Activated CD4-positive, alpha-beta T cell treated with anti-CD3 and anti-CD28 coated beads, Interleukin-2, Interleukin-4, amounts not matched to agents 100 ng/mL and 50 ng/mL, durations not matched to agents 16 hours and 8 hours (primary cell): Measurements from ENCODE around the gene C1orf141.
A peak's percentile ranks its signal among the peaks of the same experiment; 100 is the strongest.
"Not testable (repeated sequence)": the region's sequence is repeated elsewhere in the genome, so short reads cannot be mapped to it uniquely, and the experiment has no call there.

Experiments
- DNase-seq: peaks from one replicate; pipeline ENCODE4 v3.0.0-alpha.2; 2020; ENCODE audit warnings: low spot score

C1orf141 gene

GRCh38 chr1:67134695-67135094 lies at the start of gene C1orf141:
Gene C1orf141, minus strand, starts transcription at chr1:67134970. Its CDS starts 7,730 bp downstream, at chr1:67127240.
- DNase-seq, result no peak

DNA sequence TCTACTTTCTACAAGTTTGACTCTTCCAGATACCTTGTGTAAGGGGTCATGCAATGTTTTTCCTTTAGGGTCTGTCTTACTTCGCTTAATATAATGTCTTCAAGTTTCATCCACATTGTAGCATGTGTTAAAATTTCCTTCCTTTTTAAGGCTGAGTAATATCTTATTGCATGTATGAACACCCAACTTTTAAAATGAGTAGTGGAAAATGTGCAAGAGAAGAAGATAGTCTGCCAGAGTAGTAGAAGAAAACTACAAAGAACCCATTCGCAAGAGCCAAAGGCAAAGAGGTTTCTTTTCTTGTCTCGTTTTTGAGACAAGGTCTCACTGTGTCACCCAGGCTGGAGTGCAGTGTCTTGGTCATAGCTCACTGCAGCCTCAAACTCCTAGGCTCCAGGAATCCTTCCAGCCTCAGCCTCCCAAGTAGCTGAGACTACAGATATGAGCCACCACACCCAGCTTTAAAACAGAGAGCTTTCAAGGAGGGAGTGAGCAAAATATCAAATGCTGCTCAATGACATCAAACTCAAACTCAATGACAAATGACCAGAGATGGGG lies 40.8 kb upstream of the C1orf141 start:
- DNase-seq, result peak; percentile 64

- DNase-seq, result peak; percentile 79
These were observed 40.0 kb upstream of the C1orf141 start for GRCh38 chr1:67174716-67175284.

DNA sequence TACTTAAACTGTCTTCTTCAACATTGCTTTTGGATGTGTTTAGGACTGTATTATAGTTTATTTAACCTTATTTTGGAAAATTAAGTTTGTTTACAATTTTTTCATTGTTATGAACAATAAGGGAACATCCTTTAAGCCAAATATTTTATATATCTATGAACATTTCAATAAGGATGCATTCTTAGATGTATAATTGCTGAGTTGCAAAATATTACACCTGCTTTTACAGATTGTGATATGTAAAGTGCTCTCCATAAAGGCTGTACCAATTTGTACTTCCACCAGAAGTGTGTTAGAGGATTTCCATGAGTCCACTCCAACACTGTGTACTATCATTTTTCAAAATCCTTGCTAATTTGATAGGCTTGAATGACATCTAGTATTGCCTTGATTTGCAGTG lies 39.2 kb upstream of the C1orf141 start:
- DNase-seq, result no peak

- peak; percentile 92 for DNase-seq
These were observed 37.2 kb upstream of the C1orf141 start for GRCh38 chr1:67171978-67172377.

DNA sequence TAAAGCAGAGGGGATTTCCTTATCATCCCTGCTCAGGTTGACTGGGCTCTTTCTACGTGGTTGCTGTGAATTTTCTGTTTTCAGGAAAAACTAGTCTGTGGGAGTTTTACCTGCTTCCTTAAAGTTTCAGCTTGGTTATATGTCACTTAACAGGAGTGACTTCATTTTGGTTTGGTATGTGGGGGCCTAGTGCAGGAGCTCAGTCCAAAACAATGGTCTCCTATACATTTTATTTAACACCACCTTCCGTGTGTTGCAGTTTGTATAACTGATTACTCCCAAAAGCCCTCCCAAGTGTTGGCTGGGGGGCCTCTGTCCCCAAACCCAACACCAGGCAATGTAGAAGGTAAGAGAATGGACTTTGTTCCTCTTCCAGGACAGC lies 36.8 kb upstream of the C1orf141 start:
- no peak for DNase-seq

GRCh38 chr1:67170751-67171573 lies 36.2 kb upstream of the C1orf141 start:
- DNase-seq, result peak; percentile 81

GRCh38 chr1:67169932-67170331 lies 35.2 kb upstream of the C1orf141 start:
- DNase-seq, result no peak

GRCh38 chr1:67169496-67169895 lies 34.7 kb upstream of the C1orf141 start:
- no peak for DNase-seq

DNA sequence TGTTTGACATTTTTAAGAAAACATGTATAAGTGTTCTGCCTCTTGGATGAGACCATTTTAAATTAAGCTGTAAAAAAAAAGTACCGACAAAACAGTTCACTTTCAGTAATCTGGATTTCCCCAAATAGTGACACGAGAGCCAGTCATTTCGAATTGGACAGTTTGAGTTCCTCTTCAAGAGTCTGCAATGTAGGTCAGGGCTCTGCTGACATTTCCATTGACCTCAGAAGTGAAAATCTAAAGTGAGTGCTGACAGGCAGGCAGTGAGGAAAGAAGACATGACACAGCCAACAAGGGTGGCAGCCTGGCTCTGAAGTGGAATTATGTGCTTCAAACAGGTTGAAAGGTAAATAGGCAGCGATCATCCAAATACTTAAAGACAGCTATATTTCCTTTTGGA lies 31.4 kb upstream of the C1orf141 start, which contains the start of gene IL23R:
Gene IL23R (plus strand): TSS at position 259 of the 400 bp plus-strand sequence. CDS start 1,667 bp downstream, outside the sequence.
- peak; percentile 92 for DNase-seq

- peak; percentile 69 for DNase-seq
These were observed 30.8 kb upstream of the C1orf141 start for GRCh38 chr1:67165468-67166041.

- peak; percentile 94 for DNase-seq
These were observed 28.2 kb upstream of the C1orf141 start for GRCh38 chr1:67162954-67163353.

DNA sequence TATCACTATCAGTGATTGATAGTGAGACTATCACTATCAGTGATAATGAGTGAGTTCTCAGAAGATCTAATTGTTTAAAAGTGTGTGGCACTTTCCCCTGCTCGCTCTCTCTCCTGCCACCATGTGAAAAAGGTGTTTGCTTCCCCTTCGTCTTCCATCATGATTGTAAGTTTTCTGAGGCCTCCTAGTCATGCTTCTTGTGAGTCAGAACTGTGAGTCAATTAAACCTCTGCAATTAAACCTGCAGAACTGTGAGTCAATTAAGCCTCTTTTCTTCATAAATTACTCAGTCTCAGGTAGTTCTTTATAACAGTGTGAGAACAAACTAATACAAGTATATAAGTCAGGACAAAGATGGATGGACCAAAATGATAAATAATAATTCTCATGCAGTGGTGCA lies 24.5 kb upstream of the C1orf141 start:
- DNase-seq, result peak; percentile 82

GRCh38 chr1:67158401-67158800 lies 23.6 kb upstream of the C1orf141 start:
- no peak for DNase-seq

DNA sequence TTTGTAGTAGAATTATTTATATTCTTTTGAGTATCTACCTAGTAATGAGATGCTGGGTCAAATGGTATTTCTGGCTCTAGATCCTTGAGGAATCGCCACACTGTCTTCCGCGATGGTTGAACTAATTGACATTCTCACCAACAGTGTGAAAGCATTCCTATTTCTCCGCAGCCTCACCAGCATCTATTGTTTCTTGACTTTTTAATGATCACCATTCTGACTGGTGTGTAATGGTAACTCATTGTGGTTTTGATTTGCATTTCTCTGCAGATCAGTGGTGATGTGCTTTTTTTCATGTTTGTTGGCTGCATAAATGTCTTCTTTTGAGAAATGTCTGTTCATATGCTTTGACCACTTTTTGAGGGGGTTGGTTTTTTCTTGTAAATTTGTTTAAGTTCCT lies 16.2 kb upstream of the C1orf141 start:
- DNase-seq, result no peak

DNA sequence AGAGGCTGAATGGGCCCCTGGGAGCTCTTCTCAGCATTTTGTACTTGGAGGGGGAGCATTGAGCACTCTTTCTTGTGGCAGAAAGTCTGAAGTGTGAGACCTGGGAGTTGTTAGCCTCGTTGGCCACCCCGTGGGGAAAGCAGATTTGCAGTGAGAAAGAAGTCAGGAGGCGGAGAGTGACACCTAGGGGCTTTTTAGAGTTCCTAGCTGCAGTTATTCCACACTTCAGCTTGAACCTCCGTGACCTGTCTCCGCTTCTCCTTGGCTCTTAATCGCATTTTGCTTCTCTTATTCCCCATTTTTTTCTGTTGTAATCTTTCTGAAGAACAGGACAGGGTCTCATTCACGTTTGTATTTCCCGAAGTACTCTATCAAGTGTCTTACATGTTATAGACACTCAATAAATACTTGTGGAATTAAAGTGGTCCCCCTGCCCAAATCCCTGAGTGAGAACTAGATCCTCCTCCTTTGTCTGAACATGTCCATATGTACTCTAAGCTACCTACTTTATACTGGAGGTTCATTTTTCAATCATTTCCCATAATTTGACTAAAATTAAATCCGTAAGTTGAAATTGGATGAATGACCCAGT lies 14.5 kb upstream of the C1orf141 start:
- peak; percentile 76 for DNase-seq

DNA sequence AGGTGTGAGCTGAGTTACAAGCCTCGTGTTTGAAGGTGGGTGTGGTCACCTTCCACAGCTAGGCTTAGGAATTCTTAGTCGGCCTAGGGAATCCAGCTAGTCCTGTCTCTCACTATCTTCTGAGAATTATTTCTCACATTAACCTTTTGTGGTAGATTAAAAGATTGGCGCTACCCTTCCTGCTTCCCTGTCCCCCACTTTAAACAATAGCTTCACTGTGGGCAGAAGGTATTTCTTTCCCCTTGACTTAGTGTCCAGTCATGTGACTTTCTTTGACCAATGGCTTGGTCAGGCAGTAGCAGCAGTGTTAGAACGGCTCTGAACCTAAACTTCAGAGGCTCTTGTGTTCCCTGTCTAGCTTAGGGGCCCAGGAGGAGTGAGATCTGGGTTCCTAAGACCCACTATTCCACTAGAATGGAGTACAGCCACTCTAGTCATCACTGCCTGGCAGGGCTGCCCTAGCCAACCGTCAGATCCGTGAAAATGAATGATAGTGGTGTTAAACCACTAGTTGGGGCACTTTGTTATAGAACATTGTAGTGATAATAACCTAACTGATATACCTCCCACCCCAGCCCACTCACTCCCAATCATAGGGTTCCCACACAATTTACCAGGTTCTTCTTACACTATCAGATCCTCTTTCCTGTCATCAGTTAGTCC lies 13.9 kb upstream of the C1orf141 start:
- DNase-seq, result no peak

DNA sequence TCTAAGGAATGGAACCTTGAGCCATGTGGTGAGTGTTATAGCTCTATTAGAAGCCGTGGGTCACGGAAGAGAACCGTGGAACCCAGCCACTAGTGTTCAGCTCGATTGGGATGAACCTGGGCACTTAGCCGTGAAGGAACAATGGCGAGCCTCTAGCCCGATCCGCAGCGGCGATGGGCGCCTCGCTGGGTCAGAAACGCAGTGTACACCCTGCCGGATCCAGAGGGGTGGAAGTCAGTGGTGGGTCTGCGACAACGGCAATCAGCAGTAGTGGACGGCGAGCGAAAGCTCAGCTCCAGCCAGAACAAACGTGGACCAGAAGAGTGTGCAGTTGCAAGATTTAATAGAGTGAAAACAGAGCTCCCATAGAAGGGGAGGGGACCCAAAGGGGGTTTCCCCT lies 13.2 kb upstream of the C1orf141 start:
- not testable (repeated sequence) for DNase-seq

DNA sequence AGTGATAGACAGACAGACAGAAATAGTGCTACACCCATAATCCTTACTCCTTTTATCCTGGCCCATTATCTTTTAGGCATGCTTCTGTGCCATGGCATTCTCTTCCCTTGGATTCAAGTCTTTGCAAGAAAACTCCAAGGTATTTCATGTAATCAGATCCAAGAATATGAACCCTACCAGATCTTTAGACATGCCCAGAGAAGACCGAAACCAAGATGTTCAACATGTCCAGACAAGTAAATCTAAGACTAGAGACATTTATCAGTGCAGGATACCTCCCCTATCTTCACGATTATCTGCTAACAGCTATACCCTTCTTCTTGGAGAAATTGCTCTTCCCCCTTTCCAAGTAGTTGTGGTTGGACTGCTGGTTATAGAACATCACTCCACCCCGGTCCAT lies 11.8 kb upstream of the C1orf141 start:
- DNase-seq, result no peak

DNA sequence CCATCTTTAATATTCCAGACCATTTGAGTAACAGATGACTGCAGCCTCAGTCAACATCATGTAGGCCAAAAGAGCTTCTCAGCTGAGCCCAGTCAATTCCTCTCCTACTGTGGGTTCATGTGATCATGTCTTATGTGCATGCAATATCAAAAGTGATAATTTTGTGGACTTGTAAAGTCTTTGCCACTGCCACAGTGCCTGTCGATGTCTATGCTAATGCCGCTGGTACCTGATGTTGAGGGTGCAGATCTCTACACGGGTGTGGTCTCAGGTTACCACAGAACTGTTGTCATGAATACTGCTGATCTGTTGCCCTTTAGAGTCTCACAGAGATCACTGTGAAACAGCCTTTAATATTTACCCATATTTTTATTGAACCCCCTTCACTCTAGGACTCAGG lies 11.3 kb upstream of the C1orf141 start:
- DNase-seq, result no peak

GRCh38 chr1:67144696-67145095 lies 9.9 kb upstream of the C1orf141 start:
- DNase-seq, result no peak

- peak; percentile 53 for DNase-seq
These were observed 9.2 kb upstream of the C1orf141 start for GRCh38 chr1:67143966-67144365.
